ACC112 (cell line): ENCODE data around the gene HIF3A.
"Not testable (repeated sequence)": the region's sequence is repeated elsewhere in the genome, so short reads cannot be mapped to it uniquely, and the experiment has no call there.

Source experiments
- H2AFZ ChIP-seq: fragments of 200-600 bp; sonication (generic); one replicate; pipeline ENCODE4 v1.6.0; 2017; ENCODE audit warnings: antibody characterized with exemption, low read length; ENCODE audit not compliant: unreplicated experiment
- H3K27ac ChIP-seq: fragments of 200-600 bp; sonication (generic); 2 replicates; pipeline ENCODE4 v1.5.1; 2014; ENCODE audit warnings: low read depth, mild to moderate bottlenecking, antibody characterized with exemption, low read length, moderate library complexity
- H3K27me3 ChIP-seq: fragments of 200-600 bp; sonication (generic); 2 replicates; pipeline ENCODE4 v1.6.1; 2014; ENCODE audit warnings: mild to moderate bottlenecking, antibody characterized with exemption, low read length, moderate library complexity, mixed read lengths; ENCODE audit not compliant: insufficient read depth
- H3K36me3 ChIP-seq: fragments of 200-600 bp; sonication (generic); 2 replicates; pipeline ENCODE4 v1.6.1; 2016; ENCODE audit warnings: mild to moderate bottlenecking, antibody characterized with exemption, low read length, moderate library complexity, mixed read lengths; ENCODE audit not compliant: insufficient read depth
- H3K4me1 ChIP-seq: fragments of 200-600 bp; sonication (generic); one replicate; pipeline ENCODE4 v1.6.1; 2016; ENCODE audit warnings: low read length, mixed read lengths; ENCODE audit not compliant: insufficient read depth, unreplicated experiment, control insufficient read depth
- H3K4me3 ChIP-seq: fragments of 200-600 bp; sonication (generic); 2 replicates; pipeline ENCODE4 v1.5.1; 2014; ENCODE audit warnings: mild to moderate bottlenecking, low read depth, low read length
- H3K79me2 ChIP-seq: fragments of 200-600 bp; sonication (generic); one replicate; pipeline ENCODE4 v1.6.0; 2016; ENCODE audit warnings: low read length; ENCODE audit not compliant: control insufficient read depth, unreplicated experiment, insufficient read depth

Gene HIF3A

DNA sequence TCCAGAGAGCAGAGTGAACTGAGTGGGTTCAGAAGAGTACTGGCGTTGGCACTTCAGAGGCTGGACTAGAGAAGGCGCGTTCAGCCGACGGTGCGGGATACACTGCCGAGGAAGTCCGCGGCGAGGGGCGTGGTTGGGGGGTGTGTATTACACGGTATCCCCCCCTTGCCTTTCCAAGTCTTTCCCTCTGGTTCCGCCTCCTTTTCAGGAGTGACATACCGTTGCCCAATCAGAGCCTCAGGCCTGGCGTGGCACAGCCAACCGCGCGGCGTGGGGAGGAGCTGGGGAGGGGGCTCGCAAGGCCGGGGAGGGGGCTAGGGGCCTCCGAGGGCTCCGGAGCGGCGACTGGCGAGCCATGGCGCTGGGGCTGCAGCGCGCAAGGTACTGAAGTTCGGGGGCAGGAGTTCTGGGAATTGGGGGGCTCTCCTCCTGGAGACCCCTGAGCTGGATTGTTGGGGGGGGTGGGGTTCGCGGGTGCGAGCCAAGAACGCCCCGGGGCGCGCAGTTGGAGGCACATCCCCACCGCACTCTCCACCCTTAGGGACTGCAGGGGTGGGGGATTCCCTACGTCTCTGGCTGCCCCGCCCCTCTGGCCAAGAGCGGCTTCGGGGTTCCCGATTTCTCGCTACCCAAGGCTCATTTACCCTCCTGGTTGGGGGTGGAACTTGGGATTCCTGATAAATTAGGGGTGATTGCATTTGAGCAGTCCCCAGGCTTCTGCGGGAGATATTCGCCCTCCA is at the start of gene HIF3A:
HIF3A (plus strand) TSS at position 321 of the 740 bp plus-strand sequence; CDS start at position 356, 35 bp downstream.
- peak within 1 kb of the TSS; percentile 76 for H3K4me3 ChIP-seq
- peaks cover 7% of the 10 kb centered on the region for H3K79me2 ChIP-seq
- no peaks in the 10 kb centered on the region for H3K36me3 ChIP-seq
- H3K4me1 ChIP-seq: peaks cover 38% of the 10 kb centered on the region
- H2AFZ ChIP-seq: no peak within 1 kb of the TSS
- H3K27me3 ChIP-seq: no peaks in the 10 kb centered on the region
- H3K27ac ChIP-seq: no peak within 1 kb of the TSS

DNA sequence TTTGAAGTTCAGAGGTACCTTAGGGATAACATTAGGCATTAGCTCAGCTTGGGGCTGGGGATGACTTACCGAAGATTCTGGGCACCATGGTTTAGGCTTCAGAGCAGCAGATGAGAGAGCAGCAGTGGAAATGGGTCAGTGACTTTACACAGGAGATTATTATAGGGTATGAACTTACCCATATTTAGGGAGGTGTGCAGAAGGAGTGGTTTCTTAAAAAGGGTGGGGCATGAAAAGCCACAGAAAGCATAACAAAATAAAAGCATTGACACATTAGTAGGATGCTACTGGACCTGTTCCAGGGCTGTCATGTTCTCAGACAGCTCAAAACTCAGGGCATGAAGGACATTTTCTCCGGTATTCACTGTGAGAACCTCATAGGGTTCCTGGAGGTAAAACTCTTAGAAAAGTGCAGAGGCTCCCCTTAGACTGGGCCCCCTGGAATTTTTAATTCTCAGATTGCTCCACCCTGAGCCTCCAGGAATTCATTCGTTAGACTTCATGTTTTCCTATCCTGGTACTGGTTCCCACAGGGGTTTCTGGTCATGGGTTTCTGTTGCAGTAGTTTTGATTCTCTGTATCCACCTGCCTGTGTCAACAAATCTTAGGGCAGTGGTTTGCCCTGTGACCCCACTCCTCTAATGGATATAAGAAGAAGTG is 46.6 kb upstream of the HIF3A start:
- Histone ChIP-seq H3K79me2 (no peaks in the 10 kb centered on the region), H3K27ac (no peak overlapping the region), H3K4me1 (no peaks in the 10 kb centered on the region), H3K4me3 (no peak overlapping the region), H3K36me3 (no peaks in the 10 kb centered on the region), H3K27me3 (peaks cover 70% of the 10 kb centered on the region), H2AFZ (no peak overlapping the region)

DNA sequence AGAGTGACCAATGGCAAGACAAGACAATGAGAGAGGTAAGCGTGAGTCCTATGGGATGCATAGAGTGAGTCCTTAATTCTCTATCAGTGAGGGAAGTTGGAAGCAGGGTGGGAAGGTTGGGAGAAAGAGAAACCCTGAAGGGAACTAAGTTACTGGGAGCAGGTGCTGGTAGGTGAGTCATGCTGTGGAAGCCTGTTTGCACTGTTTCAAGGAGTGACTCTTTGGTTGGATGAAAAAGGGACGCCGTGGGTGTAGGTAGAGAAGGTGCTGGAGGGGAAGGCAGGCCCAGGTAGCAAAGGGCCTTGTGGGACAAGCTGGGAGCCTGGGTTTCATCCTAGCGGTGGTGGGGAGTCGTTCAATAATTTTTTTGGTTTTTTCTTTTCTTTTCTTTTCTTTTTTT is 45.4 kb upstream of the HIF3A start:
- Histone ChIP-seq H2AFZ (no peak overlapping the region), H3K36me3 (no peaks in the 10 kb centered on the region), H3K27ac (no peak overlapping the region), H3K79me2 (no peaks in the 10 kb centered on the region), H3K27me3 (peaks cover 64% of the 10 kb centered on the region), H3K4me1 (no peaks in the 10 kb centered on the region), H3K4me3 (no peak overlapping the region)

DNA sequence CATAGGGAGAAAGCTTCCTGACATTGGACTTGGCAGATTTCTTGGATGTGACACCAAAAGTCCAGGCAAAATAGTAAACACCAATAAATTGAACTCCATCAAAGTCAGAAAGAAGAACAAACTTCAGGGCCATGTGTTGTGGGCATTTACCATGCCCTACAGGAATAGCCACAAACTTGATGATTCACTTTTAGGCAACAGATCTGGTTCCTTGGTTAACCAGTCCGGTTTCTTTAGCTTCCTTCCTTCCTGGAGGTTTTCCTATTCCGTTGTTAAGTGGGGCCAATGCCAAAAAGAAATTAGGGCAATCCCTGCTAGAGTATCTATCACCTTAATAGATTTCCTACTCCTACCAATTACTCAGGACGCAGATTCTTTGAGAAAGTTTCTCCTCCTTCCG is 42.1 kb upstream of the HIF3A start:
- Histone ChIP-seq H3K27ac (no peak overlapping the region), H3K79me2 (no peaks in the 10 kb centered on the region), H3K27me3 (peaks cover 49% of the 10 kb centered on the region), H2AFZ (no peak overlapping the region), H3K36me3 (no peaks in the 10 kb centered on the region), H3K4me3 (no peak overlapping the region), H3K4me1 (no peaks in the 10 kb centered on the region)

DNA sequence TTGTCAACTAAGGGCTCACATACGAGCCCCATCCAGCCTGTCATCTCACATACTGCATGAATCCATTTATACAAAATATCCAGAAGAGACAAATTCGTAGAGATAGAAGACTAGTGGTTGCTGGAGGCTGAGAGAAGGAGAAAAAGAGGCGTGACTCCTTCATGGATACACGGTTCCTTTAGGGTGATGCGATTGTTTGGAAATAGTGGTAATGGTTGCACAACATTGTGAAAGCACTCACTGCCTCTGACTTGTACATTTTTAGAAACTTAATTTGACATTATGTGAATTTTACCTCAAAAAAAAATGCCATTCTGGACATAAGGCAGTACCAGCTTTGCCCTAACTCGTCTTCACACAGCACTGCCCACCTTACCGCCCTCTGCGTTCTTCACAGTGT is 40.0 kb upstream of the HIF3A start:
- no peak overlapping the region for H2AFZ ChIP-seq
- H3K36me3 ChIP-seq: no peaks in the 10 kb centered on the region
- H3K27me3 ChIP-seq: peaks cover 38% of the 10 kb centered on the region
- H3K27ac ChIP-seq: no peak overlapping the region
- no peaks in the 10 kb centered on the region for H3K4me1 ChIP-seq
- no peak overlapping the region for H3K4me3 ChIP-seq
- H3K79me2 ChIP-seq: no peaks in the 10 kb centered on the region

DNA sequence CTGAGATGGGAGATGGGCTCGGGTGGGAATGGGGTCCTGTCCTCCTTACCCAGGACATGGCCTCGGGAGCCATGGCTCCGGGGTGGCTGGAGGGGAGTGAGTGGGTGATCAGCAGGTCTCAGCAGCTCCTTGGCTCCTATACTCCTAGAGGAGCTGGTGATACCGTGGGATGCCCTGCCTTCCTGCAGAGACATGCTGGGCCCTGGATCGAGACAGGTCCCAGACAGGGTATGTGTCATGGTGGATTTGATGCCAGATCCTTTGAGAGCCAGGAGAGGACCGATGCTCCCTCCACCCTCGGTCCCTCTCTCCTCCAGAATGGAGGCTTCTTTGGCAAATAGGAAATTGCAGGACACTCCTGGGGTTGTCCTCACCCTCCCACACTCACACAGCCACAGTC is 35.3 kb upstream of the HIF3A start:
- peaks cover 27% of the 10 kb centered on the region for H3K27me3 ChIP-seq
- not testable (repeated sequence) for H3K36me3 ChIP-seq, H3K4me3 ChIP-seq, H3K79me2 ChIP-seq, H3K4me1 ChIP-seq, H3K27ac ChIP-seq, H2AFZ ChIP-seq

DNA sequence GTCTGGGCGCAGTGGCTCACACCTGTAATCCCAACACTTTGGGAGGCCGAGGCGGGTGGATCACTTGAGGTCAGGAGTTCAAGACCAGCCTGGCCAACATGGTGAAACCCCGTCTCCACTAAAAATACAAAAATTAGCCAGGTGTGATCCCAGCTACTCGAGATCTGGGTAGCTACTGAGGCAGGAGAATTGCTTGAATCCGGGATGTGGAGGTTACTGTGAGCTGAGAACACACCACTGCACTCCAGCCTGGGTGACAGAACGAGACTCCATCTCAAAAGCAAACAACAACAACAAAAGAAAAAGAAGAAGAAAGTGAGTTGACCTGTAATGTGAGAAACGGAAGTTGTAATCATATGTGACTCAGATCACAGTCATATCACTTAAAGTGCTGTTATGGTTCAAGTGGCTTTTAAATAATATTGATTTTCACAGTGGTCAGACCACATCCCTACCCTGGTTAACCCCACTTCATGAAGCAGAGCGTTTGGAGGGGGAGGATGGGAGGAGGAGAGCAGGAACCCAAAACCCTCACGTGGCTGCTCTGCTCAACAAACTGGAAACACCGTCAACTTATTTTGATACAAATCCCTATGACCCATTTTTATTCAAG is 34.1 kb upstream of the HIF3A start:
- peaks cover 20% of the 10 kb centered on the region for H3K27me3 ChIP-seq
- H3K36me3 ChIP-seq, H3K79me2 ChIP-seq, H3K4me1 ChIP-seq, H2AFZ ChIP-seq, H3K4me3 ChIP-seq, H3K27ac ChIP-seq: not testable (repeated sequence)

DNA sequence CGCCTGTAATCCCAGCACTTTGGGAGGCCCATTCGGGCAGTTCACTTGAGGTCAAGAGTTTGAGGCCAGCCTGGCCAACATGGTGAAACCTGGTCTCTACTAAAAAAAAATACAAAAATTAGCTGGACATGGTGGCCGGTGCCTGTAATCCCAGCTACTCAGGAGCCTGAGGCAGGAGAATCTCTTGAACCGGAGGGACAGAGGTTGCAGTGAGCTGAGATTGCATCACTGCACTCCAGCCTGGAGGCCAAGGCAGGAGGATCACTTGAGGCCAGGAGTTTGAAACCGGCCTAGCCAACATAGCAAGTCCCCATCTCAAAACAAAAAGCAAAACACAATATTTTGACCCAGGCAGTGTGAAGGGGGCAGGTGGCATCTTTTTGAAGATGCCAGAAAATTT is 32.0 kb upstream of the HIF3A start:
- H3K27me3 ChIP-seq: peaks cover 16% of the 10 kb centered on the region
- not testable (repeated sequence) for H3K79me2 ChIP-seq, H2AFZ ChIP-seq, H3K36me3 ChIP-seq, H3K27ac ChIP-seq, H3K4me3 ChIP-seq, H3K4me1 ChIP-seq

DNA sequence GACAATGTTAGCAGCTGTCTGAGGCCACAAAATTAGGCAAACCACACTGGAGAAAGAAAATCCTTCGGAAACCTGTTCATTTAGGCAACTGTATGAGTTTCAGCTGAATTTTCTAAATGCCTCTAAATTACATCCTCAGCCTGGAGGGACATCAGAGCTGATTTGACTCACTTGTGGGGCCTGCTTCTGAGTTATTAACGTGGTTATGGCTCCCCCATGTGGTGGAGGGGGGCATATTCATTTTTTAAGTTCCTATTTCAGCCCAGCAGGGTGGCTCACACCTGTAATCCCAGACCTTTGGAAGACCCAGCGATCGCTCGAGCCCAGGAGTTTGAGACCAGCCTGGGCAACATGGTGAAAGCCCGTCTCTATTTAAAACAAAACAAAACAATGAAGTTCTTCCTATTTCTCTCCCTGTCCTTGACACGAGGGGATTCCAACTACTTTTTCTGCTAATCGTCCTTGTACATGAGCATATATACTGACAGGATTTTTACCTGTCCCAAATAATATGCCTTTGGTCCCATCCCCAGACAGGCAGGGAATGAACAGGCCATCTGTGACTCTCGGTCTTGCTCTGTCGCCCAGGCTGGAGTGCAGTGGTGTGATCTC is 31.5 kb upstream of the HIF3A start:
- no peaks in the 10 kb centered on the region for H3K79me2 ChIP-seq
- H3K27ac ChIP-seq: no peak overlapping the region
- no peak overlapping the region for H3K4me3 ChIP-seq
- no peak overlapping the region for H2AFZ ChIP-seq
- peaks cover 4% of the 10 kb centered on the region for H3K4me1 ChIP-seq
- H3K36me3 ChIP-seq: no peaks in the 10 kb centered on the region
- peaks cover 13% of the 10 kb centered on the region for H3K27me3 ChIP-seq

DNA sequence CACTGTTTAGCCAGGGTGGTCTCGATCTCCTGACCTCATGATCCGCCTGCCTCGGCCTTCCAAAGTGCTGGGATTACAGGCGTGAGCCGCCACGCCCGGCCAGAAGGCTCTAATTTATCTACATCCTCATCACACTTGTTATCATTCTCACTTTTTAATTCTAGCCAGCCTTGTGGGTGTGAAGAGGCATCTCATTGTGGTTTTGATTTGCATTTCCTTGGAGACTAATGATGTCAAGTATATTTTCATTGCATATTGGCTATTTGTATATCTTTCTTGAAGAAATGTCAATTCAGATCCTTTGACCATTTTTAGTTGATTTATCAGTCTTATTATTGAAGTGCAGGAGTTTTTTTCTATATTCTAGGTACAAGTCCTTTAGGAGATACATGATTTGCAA is 27.7 kb upstream of the HIF3A start:
- Histone ChIP-seq H3K4me3 (no peak overlapping the region), H3K79me2 (no peaks in the 10 kb centered on the region), H2AFZ (no peak overlapping the region), H3K27ac (no peak overlapping the region), H3K36me3 (no peaks in the 10 kb centered on the region), H3K4me1 (peaks cover 11% of the 10 kb centered on the region), H3K27me3 (peaks cover 9% of the 10 kb centered on the region; the same call in 1 of the 2 replicates)
